ENCODE data around the gene FGD6. TPM values are rescaled to one million over a fixed set of nuclear protein-coding genes. Genes with fewer than 3 reads are reported as not detected.

FGD6 gene
- total and polyA plus RNA-seq, 2 experiments from 2014 or later: 3.0 to 5.9 TPM

GRCh38 chr12:95187865-95188415 lies 29.3 kb downstream of the FGD6 start:
- Histone ChIP-seq H3K4me1 (ENCODE audit: insufficient read depth) (peaks cover 4% of the 10 kb centered on the region), H4K20me1 (ENCODE audit: insufficient read depth) (no peaks in the 10 kb centered on the region), H3K9ac (no peak overlapping the region), H3K4me3 (no peak overlapping the region), H2AFZ (no peak overlapping the region), H3K9me2 (ENCODE audit: insufficient read depth) (no peaks in the 10 kb centered on the region), H3K4me2 (ENCODE audit: unreplicated experiment) (no peak overlapping the region), H3K36me3 (ENCODE audit: low read depth) (no peaks in the 10 kb centered on the region), H3K79me2 (ENCODE audit: insufficient read depth) (0 out of 2 replicates have a peak, but pooled peaks cover 3% of the 10 kb centered on the region), H3K27me3 (replicated peaks; ENCODE audit: insufficient read depth) (no peaks in the 10 kb centered on the region), H3F3A (ENCODE audit: insufficient read depth) (no peaks in the 10 kb centered on the region), H3K27ac (no peak overlapping the region), H3K9me3 (ENCODE audit: low read depth) (no peaks in the 10 kb centered on the region)
- WGBS, 2 experiments (ENCODE audit: low coverage in 1 of 2, low lambda C conversion rate in 2 of 2, missing lambda C conversion rate in 2 of 2): 87 to 89% methylated on average over 5 of the region's 5 CpGs
- no peak for TF ChIP-seq EZH2 (IDR thresholded peaks at IDR 0.05; ENCODE audit: insufficient read depth, poor library complexity, severe bottlenecking)
- TF ChIP-seq EZH2phosphoT487 (IDR thresholded peaks at IDR 0.05; ENCODE audit: insufficient read depth, low read depth): no peak
- in situ Hi-C loops (cut with MboI): no loop called here
- DNase-seq: no peak

GRCh38 chr12:95185854-95186253 lies 31.4 kb downstream of the FGD6 start:
- Histone ChIP-seq H3K9me2 (ENCODE audit: insufficient read depth) (no peaks in the 10 kb centered on the region), H3K36me3 (ENCODE audit: low read depth) (no peaks in the 10 kb centered on the region), H4K20me1 (ENCODE audit: insufficient read depth) (no peaks in the 10 kb centered on the region), H3K27ac (no peak overlapping the region), H3K4me3 (no peak overlapping the region), H3K4me1 (ENCODE audit: insufficient read depth) (peaks cover 10% of the 10 kb centered on the region), H3F3A (ENCODE audit: insufficient read depth) (0 out of 2 replicates have a peak, but pooled peaks cover 4% of the 10 kb centered on the region), H3K9ac (no peak overlapping the region), H3K4me2 (ENCODE audit: unreplicated experiment) (no peak overlapping the region), H3K79me2 (ENCODE audit: insufficient read depth) (no peaks in the 10 kb centered on the region), H3K9me3 (ENCODE audit: low read depth) (no peaks in the 10 kb centered on the region), H3K27me3 (replicated peaks; ENCODE audit: insufficient read depth) (no peaks in the 10 kb centered on the region), H2AFZ (no peak overlapping the region)
- DNase-seq: no peak
- in situ Hi-C loops (cut with MboI): no loop called here
- TF ChIP-seq EZH2phosphoT487 (IDR thresholded peaks at IDR 0.05; ENCODE audit: insufficient read depth, low read depth) (no peak), EZH2 (IDR thresholded peaks at IDR 0.05; ENCODE audit: insufficient read depth, poor library complexity, severe bottlenecking) (no peak)

- Histone ChIP-seq H2AFZ (no peak overlapping the region), H3K4me2 (ENCODE audit: unreplicated experiment) (no peak overlapping the region), H3K4me1 (ENCODE audit: insufficient read depth) (peaks cover 10% of the 10 kb centered on the region), H3K27me3 (replicated peaks; ENCODE audit: insufficient read depth) (no peaks in the 10 kb centered on the region), H3F3A (ENCODE audit: insufficient read depth) (0 out of 2 replicates have a peak, but pooled peaks cover 4% of the 10 kb centered on the region), H4K20me1 (ENCODE audit: insufficient read depth) (no peaks in the 10 kb centered on the region), H3K9me2 (ENCODE audit: insufficient read depth) (no peaks in the 10 kb centered on the region), H3K9me3 (ENCODE audit: low read depth) (no peaks in the 10 kb centered on the region), H3K27ac (no peak overlapping the region), H3K9ac (no peak overlapping the region), H3K79me2 (ENCODE audit: insufficient read depth) (no peaks in the 10 kb centered on the region), H3K4me3 (no peak overlapping the region), H3K36me3 (ENCODE audit: low read depth) (no peaks in the 10 kb centered on the region)
- 89% methylated on average over 8 of the region's 8 CpGs for WGBS, 2 experiments (ENCODE audit: low coverage in 1 of 2, low lambda C conversion rate in 2 of 2, missing lambda C conversion rate in 2 of 2)
- in situ Hi-C loops (cut with MboI): no loop called here
- DNase-seq: no peak
- TF ChIP-seq EZH2phosphoT487 (IDR thresholded peaks at IDR 0.05; ENCODE audit: insufficient read depth, low read depth) (no peak), EZH2 (IDR thresholded peaks at IDR 0.05; ENCODE audit: insufficient read depth, poor library complexity, severe bottlenecking) (no peak)
Measured at GRCh38 chr12:95185072-95185471, 32.2 kb downstream of the FGD6 start.

GRCh38 chr12:95184121-95184520 lies 33.1 kb downstream of the FGD6 start:
- Histone ChIP-seq H3K36me3 (ENCODE audit: low read depth) (no peaks in the 10 kb centered on the region), H3K79me2 (ENCODE audit: insufficient read depth) (no peaks in the 10 kb centered on the region), H3K27ac (no peak overlapping the region), H3K4me3 (no peak overlapping the region), H4K20me1 (ENCODE audit: insufficient read depth) (no peaks in the 10 kb centered on the region), H3K4me1 (ENCODE audit: insufficient read depth) (peaks cover 10% of the 10 kb centered on the region), H3F3A (ENCODE audit: insufficient read depth) (0 out of 2 replicates have a peak, but pooled peaks cover 4% of the 10 kb centered on the region), H3K9me2 (ENCODE audit: insufficient read depth) (no peaks in the 10 kb centered on the region), H3K4me2 (ENCODE audit: unreplicated experiment) (no peak overlapping the region), H3K9me3 (ENCODE audit: low read depth) (no peaks in the 10 kb centered on the region), H3K9ac (no peak overlapping the region), H2AFZ (no peak overlapping the region), H3K27me3 (replicated peaks; ENCODE audit: insufficient read depth) (no peaks in the 10 kb centered on the region)
- DNase-seq: no peak
- TF ChIP-seq EZH2phosphoT487 (IDR thresholded peaks at IDR 0.05; ENCODE audit: insufficient read depth, low read depth): no peak
- no peak for TF ChIP-seq EZH2 (IDR thresholded peaks at IDR 0.05; ENCODE audit: insufficient read depth, poor library complexity, severe bottlenecking)
- in situ Hi-C loops (cut with MboI): no loop called here
